Stimulated activated CD4-positive, alpha-beta T cell treated with anti-CD3 and anti-CD28 coated beads, Interleukin-2, amount 100 ng/mL, for 24 hours (primary cell): ENCODE measurements around the gene BLVRB.
"Not testable (repeated sequence)": the region's sequence is repeated elsewhere in the genome, so short reads cannot be mapped to it uniquely, and the experiment has no call there.

Experiments used
- DNase-seq, 2 donors: peaks; one replicate each; pipeline ENCODE4 v3.0.0-alpha.2; 2020

BLVRB gene

GRCh38 chr19:40465557-40466218, at the start of gene BLVRB:
TSS of gene BLVRB (minus strand) at chr19:40465745. CDS start at chr19:40465688, 57 bp downstream.
- peak; percentile 100 for DNase-seq

DNA sequence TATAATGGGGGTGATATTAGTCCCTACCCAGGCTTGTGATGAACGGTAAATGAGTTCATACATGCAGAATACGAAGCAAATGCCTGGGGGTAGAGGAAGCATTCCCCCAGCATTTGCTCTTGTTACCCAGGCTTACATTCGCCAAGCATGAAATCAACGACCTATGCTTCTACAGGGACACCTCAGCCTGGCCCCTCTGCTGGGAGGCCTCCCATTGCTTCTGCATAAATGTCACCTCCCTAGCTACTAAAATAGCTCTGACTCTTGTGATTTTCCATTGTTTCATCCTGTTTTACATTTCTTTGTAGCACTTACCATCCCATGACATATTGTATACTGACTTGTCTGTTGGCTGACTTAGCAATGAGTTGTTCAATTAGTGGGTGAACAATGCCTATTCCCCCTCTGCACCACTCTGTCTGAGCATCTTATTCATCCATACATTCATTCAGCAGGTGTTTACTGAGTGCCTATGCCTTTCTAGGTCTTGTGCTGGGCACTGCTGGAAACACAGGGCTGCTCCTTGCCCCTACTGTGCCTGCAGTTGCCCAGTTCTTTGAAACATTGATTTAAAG, 48.3 kb upstream of the BLVRB start:
- DNase-seq = no peak

DNA sequence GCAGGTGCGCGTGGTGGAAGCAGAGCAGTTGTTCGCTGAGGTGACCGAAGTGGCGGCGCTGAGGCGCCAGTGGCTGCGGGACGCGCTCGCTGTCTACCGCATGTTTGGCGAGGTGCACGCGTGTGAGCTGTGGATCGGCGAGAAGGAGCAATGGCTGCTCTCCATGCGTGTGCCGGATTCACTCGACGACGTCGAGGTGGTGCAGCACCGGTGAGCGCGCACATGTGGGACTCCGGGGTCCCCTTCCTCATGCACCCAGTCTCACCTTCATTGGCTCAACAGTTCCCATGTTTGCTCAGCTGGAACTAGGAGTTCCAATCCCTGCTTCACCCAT, 47.8 kb upstream of the BLVRB start:
- no peak for DNase-seq

GRCh38 chr19:40512473-40513344, 47.2 kb upstream of the BLVRB start:
- DNase-seq = peak in 1 of 2 donors; percentile 24

GRCh38 chr19:40512110-40512472, 46.5 kb upstream of the BLVRB start:
- no peak for DNase-seq

- no peak for DNase-seq
These were observed 45.9 kb upstream of the BLVRB start for GRCh38 chr19:40511487-40511886.

GRCh38 chr19:40510526-40511115, 45.1 kb upstream of the BLVRB start:
- no peak for DNase-seq

DNA sequence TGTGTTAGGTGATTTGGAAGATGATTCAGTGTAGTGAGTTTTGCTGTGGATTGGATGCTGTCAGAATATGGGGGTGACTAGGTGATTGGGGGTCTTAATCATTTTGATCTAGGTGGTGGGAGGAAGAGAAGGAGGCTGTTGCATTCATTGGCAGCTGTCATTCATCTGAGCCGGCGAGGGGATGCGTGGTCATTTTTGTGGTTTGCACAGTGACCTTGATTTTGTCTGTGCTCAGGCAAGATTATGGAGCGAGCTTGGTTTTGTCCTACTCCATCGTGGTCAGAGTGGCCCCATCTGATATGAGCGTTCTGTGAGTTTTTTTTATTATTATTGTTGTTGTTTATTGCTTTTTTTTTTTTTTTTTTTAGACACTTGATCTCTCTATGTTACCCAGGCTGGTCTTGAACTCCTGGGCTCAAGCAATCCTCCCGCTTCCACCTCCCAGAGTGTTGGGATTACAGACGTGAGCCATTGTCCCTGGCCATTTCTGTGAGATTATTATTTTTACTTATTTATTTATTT, 43.3 kb upstream of the BLVRB start:
- no peak for DNase-seq

DNA sequence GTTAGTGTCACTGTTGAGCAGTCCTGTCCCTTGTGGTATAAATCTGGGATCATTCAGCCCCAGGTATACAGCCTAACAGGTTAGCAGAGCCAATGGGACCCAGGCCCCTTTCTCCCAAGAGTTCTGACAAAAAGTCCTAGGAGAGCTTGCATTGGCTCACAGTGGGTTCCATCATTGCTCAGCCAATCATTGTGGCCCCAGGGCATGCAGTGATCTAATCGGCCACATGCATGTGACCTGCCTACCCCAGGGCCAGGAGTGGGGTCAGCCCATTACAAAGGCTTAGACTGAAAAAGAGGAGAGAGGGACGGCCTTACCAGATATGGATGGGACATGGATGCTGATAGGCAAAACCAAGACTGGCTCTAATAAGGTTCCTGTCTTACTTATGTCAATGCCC, 42.3 kb upstream of the BLVRB start:
- no peak for DNase-seq

DNA sequence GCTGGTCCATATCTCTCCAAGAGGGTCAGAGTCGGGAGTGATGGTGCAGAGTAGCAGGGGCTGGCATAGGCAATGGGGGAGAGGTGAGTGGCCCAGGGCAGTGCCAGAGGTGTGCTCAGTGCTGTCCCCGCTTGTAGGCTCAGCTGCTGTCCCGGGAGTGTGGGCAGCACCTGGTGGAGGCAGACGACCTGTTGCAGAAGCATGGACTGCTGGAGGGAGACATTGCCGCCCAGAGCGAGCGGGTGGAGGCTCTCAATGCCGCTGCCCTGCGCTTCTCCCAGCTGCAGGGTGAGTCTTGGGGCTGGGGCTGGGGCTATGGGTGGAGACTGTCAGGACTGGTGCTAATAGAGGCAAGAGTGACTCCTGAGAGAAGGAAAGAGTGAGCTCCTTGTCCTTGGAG, 40.6 kb upstream of the BLVRB start:
- DNase-seq = no peak

- DNase-seq = no peak
These were observed 37.8 kb upstream of the BLVRB start for GRCh38 chr19:40503320-40503695.

- DNase-seq = no peak
These were observed 37.2 kb upstream of the BLVRB start for GRCh38 chr19:40502647-40503319.

DNA sequence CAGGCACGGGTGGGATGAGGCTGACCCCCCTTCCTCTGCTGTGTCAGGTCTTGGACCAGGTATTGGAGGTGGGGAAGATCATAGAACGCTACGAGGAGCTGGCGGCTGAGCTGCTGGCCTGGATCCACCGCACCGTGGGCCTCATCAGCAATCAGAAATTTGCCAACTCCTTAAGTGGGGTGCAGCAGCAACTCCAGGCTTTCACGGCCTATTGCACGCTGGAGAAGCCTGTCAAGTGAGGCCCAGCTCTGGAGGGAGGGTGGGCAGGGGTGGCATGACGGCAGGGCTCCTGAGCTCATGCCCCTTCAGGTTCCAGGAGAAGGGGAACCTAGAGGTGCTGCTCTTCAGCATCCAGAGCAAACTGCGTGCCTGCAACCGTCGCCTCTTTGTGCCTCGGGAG, 36.5 kb upstream of the BLVRB start:
- no peak for DNase-seq

DNA sequence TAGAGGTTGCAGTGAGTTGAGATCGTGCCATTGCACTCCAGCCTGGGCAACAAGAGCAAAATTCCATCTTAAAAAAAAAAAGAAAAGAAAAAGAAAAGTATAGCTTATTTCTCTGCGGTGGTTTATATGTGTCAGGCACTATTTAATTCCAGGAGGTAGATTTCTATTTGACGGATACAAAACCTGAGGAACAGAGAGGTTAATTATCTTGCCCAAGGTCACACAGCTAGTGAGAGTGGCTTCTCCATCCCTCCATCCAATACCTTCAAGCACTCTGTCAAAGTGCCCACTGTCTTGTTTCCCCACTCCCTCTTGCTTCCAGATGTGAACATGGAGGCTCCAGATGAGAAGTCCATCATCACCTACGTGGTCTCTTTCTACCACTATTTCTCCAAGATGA, 36.1 kb upstream of the BLVRB start:
- DNase-seq = no peak

DNA sequence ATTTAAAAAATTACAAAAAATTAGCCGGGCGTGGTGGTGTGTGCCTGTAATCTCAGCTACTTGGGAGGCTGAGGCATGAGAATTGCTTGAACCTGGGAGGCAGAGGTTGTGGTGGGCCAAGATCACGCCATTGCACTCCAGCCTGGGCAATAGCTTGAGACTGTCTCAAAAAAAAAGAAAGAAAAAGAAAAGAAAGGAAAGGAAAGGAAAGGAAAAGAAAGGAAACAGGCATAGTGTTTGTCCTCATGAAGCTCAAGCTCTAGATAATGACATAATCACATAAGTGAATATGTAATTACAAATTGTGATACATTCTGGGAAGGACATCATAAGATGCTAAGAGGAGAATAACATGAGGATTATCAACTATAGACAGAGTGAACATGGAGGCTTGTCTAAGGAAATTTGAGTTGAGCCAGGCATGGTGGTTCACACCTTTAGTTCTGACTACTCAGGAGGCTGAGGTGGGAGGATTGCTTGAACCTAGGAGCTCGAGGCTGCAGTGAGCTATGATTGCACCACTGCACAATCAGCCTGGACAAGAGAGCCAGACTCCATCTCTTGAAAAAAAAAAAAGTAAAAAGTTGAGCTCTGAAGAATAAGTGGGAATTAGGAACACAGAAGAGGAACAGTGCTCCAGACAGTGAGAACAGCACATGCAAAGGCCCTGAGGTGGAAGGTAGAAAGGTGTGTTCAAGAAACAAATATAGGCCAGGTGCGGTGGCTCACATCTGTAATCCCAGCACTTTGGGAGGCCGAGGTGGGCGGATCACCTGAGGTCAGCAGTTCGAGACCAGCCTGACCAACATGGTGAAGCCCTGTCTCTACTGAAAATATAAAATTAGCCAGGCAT, 35.4 kb upstream of the BLVRB start:
- DNase-seq = not testable (repeated sequence)

- no peak for DNase-seq
These were observed 33.8 kb upstream of the BLVRB start for GRCh38 chr19:40499320-40499719.

DNA sequence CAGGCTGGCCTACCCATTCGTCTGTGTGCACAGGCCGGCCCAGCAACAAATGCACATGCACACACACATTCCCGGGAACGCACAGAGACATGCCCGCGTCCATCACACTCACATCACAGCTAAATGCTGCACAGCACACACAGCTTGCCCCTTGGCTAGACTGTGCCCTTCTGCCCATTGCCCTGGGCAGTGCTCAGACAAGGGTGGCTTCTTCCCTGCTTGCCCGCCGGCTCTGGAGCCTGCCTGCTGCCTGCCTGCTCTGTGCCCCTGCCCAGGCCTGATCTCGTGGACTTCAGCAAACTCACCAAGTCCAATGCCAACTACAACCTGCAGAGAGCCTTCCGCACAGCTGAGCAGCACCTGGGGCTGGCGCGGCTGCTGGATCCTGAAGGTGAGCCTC, 31.7 kb upstream of the BLVRB start:
- DNase-seq = no peak

- no peak for DNase-seq
These were observed 28.8 kb upstream of the BLVRB start for GRCh38 chr19:40494191-40494838.

- DNase-seq = no peak
These were observed 28.2 kb upstream of the BLVRB start for GRCh38 chr19:40493778-40494177.

DNA sequence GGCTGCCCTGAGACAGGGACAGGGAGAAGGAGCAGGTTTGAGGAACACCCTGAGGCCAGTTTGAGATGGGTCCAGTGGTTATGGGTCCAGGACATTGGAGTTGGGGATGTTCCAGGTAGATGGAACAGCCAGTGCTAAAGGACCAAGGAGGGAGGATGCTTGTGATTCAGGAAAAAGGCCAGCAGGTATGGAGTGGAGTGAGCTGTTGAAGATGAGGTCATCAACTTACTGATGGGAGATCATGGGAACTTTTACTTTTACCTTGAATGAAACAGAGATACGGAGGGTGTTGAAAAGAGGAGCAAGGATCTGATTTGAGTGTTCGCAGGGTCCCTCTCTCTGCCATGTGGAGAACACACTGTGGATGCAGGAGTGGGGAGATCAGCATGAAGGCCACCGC, 26.7 kb upstream of the BLVRB start:
- DNase-seq = no peak

DNA sequence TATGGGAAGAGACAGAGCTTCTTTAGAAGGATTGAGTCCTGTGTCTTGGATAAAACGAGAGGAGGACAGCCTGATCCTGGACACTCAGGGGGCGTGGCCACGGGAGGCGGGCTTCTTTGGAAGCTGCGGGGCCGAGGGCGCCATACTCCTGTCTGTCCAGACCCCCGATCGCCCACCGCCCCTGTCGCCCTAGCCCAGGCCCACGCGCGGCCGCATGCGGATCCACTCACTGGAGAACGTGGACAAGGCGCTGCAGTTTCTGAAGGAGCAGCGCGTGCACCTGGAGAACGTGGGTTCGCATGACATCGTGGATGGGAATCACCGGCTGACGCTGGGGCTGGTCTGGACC, 24.3 kb upstream of the BLVRB start:
- DNase-seq = no peak

DNA sequence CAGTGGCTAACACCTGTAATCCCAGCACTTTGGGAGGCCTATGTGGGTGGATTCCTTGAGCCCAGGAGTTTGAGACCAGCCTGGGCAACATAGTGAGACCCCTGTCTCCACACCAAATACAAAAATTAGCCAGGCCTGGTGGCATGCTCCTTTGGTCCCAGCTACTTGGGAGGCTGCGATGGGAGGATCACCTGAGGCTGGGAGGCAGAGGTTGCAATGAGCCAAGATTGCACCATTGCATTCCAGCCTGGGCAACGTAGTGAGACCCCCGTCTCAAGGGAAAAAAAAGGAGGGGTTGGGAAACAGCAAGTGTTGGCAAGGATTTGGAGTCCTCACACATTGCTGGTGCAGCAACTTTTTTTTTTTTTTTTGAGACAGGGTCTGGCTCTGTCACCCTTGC, 20.5 kb upstream of the BLVRB start:
- DNase-seq = no peak
